Measurements from ENCODE around the gene STXBP5. TPM values are rescaled to one million over a fixed set of nuclear protein-coding genes. Genes with fewer than 3 reads are reported as not detected.

The STXBP5 gene
- total RNA-seq, 1 donor = 89.8 TPM

GRCh38 chr6:147166992-147167391 lies 37.2 kb upstream of the STXBP5 start:
- no peak overlapping the region for H3K4me3 ChIP-seq (ENCODE audit: low read depth, low read length)
- no peak for DNase-seq (ENCODE audit: low read depth)
- no peak for TF ChIP-seq CTCF (IDR thresholded peaks at IDR 0.05; ENCODE audit: insufficient read depth, low read depth, low read length)

GRCh38 chr6:147167576-147168461 lies 36.4 kb upstream of the STXBP5 start:
- no peak overlapping the region for H3K4me3 ChIP-seq (ENCODE audit: low read depth, low read length)
- no peak for DNase-seq (ENCODE audit: low read depth)
- TF ChIP-seq CTCF (IDR thresholded peaks at IDR 0.05; ENCODE audit: insufficient read depth, low read depth, low read length) = no peak

GRCh38 chr6:147169529-147169928 lies 34.7 kb upstream of the STXBP5 start:
- H3K4me3 ChIP-seq (ENCODE audit: low read depth, low read length) = no peak overlapping the region
- TF ChIP-seq CTCF (IDR thresholded peaks at IDR 0.05; ENCODE audit: insufficient read depth, low read depth, low read length) = no peak
- no peak for DNase-seq (ENCODE audit: low read depth)

- no peak overlapping the region for H3K4me3 ChIP-seq (ENCODE audit: low read depth, low read length)
- no peak for TF ChIP-seq CTCF (IDR thresholded peaks at IDR 0.05; ENCODE audit: insufficient read depth, low read depth, low read length)
- DNase-seq (ENCODE audit: low read depth) = peak; percentile 86
Measured at GRCh38 chr6:147170269-147170668, 33.9 kb upstream of the STXBP5 start.

GRCh38 chr6:147173140-147173539 lies 31.1 kb upstream of the STXBP5 start:
- no peak for DNase-seq (ENCODE audit: low read depth)
- TF ChIP-seq CTCF (IDR thresholded peaks at IDR 0.05; ENCODE audit: insufficient read depth, low read depth, low read length) = no peak
- no peak overlapping the region for H3K4me3 ChIP-seq (ENCODE audit: low read depth, low read length)

GRCh38 chr6:147173675-147174308 lies 30.4 kb upstream of the STXBP5 start:
- DNase-seq (ENCODE audit: low read depth) = no peak
- TF ChIP-seq CTCF (IDR thresholded peaks at IDR 0.05; ENCODE audit: insufficient read depth, low read depth, low read length) = no peak
- H3K4me3 ChIP-seq (ENCODE audit: low read depth, low read length) = no peak overlapping the region

Measured in fibroblast of villous mesenchyme (primary cell).